Endometrium (tissue), 2 donors: Measurements from ENCODE around the gene FBXO36.

Experiments used
- FAIRE-seq: peaks from 2 replicates; lab custom pipeline; 2012; peaks lifted over from hg19 to GRCh38; lab: Jason Lieb, UNC
- donor health status: control.
- donor health status: control.

FBXO36 gene

DNA sequence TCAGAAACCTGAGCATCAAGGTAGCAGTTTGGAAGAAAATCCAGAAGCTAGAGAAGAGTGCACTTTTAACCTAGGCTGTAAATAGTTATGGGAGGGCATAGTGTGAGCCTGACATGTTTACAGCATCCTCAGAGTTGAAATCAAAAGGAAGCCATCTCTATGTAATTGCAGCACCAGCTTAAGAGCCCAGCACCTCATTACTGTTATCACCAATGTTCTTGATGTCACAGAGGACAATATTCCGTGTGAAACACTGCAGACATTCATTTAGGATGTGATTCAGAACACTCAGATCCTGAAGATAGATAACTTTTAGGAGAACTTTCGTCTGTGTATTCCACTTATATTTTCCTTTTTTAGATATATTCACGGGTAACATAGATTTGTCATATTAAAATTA is 48.1 kb downstream of the FBXO36 start:
- no peak for FAIRE-seq

DNA sequence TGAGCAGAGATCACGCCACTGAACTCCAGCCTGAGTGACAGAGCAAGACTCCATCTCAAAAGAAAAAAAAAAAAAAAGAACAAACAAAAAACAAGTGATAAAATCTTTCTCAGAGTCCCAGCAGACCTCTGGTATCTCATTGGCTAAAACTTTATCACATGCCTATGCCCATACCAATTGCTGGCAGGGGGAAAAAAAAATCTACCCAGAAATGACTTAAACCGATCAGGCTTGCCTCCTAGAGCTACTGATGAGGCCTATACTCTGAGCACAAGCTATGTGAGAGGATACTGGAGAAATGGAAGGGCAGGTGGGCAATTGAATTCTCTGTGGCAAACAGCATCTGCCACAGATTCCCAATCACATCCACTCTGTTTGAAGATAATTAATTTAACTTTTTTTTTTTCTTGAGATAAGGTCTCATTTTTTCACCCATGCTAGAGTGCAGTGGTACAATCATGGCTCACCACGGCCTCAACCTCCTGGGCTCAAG is 49.0 kb downstream of the FBXO36 start:
- FAIRE-seq, result no peak

DNA sequence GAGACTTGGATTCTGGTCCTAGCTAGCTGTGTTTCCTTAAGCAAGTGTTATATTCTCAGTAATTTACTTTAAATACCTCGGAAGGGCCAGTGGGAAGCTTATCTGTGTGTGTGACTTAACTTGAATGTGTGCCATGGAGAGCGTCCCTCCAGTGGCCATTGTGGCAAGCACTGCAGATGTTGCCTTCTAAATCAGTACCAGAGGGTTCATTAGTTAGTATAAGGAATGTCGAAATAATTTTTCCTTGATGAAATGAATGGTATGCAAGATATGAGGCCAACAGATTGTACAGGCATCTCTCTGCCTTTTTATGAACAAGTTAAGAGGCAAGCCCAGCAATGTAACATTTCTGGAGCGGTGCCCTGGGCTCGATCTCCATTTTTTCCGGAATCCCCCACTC is 52.0 kb downstream of the FBXO36 start:
- no peak for FAIRE-seq

DNA sequence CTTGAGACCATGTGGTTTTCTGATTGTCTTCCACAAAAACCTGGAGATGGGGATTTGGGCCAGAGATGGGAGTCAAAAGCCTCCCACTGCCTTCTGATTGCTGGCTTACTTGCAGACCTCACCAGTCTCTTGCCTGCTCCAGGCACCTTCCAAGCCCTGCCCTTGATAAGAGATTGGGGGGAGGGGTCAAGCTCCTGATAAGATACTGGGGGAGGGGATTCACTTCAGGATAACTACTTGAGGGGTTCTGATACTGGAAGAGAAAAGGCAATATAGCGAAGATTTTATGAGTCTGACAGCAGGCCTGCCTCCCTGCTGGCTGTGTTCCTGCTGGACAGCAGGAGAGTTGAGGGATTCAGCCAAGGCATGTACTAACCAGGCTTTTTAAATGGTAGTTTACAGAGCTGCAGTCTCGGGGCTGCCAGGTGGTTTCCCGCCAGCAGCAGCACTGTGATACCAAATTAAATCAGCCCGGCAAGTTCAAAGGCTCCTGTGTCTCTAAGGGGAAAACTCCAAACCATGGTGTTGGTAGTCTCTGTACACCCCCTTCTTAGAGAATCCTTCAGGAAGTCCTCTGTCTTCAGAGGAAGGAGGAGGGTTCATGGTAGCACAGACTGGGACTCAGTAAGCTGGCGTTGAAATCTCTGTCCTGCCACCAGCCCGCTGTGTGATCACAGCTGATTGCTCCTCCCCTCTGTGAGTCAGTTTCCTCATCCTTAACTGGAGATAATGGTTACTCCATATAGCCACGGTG is 58.3 kb downstream of the FBXO36 start:
- FAIRE-seq, result no peak

DNA sequence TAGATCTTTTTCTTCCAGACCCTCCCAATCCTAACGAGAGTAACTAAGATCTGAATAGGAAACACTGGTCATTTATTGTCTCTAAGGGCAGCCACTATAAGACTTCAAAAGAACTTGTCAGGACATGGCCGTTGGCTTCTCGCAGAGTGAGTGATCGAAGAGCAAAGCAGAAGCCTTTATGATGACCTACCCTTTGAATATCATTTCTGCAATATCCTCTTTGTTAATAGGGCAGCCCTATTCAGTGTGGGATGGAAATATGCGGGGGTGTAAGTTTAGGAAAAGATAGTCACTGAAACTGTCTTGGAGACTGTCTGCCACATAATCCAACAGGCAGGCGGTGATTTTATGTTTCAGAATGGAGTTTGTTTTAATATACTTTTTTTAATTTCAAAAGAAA is 70.9 kb downstream of the FBXO36 start:
- FAIRE-seq, result no peak

DNA sequence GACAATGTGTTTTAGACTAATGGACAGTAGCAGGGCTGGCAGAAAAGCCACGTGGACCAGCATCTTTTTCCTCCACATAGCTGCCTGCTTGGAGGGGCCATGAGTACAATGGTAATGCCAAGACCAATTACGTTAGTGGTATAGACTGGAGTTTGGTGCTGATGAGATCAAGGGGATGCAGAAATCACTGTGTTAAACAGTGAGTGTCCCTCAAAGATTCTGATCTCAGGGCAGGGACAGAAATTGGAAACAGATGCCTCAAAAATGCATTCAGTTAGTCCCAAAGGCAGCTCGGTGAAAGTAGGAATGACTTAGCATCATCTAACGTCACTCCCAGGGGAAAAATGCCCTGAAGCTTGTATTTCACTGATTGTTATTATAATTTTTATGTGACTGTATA is 74.0 kb downstream of the FBXO36 start:
- no peak for FAIRE-seq

DNA sequence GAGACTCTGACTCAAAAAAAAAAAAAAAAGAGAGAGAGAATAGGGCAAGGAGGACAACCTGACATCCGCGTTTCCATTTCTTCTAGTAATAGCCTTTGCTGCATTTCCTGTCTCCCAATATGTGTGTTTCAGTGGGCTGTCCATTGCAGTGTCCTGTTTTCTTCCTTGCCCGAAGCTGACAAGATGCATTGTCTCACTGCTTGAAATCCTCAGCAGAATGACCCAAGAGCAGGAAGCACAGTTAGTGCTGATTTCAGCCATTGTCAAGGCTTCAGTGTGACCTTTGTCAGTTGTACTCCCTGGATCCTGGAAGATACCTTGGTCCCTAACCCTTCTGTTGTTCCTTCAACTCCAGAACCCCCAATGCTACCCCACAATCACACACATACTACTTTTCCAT is 75.3 kb downstream of the FBXO36 start:
- FAIRE-seq, result no peak

DNA sequence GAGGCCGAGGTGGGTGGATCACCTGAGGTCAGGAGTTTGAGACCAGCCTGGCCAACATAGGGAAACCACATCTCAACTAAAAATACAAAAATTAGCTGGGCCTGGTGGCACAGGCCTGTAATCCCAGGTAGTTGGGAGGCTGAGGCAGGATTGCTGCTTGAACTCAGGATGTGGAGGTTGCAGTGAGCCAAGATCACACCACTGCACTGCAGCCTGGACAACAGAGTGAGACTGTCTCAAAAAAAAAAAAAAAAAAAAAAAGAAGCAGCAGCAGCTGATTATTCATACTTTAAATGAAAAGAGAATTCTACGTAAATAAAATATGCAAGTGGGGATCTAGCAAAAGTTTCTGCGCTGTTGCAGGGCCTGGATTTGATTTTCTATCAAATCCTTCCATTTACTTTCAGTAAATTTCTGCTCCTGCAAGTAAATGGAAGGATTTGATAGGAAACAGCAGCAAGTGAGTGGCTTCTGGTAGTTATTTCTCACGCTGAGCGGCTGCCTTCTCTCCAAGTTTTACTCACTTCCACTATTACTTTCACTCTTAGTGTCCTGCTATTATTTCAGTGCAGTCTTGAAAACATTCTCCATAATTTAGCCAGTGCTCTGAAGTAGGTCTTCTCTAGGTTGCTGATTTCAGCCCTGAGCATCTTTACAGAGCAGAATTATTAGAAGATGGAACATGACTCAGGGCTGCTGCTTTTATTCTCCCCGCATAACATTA is 78.0 kb downstream of the FBXO36 start:
- FAIRE-seq, result no peak

DNA sequence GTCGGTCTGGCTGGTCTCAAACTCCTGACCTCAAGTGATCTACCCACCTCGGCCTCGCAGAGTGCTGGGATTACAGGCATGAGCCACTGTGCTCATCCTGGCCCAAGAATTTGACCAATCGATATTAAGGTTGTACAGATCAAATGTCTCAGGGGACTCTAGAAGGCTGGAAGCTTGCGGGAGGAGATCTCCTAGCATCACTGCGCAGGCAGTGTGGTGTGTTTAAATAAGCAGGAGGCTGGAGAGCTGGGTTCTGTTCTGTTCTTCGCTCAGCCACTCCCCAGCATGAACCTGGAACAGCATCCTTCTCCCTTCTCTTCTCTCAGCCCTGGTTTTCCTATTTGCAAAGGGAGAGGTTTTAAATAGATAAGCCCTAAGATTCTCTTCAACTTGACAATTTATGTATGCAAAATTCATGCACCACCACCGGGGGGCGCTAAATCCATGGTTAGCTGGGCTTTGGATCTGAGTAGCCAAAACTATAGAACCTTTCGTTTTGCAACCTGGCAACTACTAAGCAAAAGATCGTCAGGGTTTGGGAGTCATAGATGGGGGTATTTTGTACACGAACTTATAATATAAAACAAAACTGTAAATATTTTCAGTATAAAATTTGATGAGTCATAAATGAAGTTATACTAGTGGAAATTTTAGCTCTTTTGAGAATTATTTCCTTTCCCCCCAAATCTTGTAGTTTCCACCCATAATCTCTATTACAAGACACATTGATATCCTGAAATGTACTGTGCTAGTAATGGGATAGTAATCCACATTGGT is 85.8 kb downstream of the FBXO36 start:
- FAIRE-seq, result peak; percentile 61

DNA sequence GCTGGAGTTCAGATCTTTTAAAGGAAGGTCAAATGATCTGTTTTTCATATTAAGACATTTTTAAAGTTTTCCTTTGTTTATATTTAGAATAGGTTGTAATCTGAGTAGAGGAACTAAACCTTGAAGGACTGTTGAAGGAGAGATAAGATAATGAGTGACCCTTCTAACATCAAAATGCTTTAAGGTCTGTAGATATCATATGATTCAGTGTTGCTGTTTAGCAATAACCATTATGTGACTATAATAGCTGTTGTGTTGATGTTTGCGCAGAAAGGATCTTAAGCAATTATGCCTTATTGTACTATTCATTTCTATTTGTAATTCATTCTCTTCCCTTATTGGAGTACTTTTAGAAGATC is 86.4 kb downstream of the FBXO36 start:
- FAIRE-seq, result no peak

DNA sequence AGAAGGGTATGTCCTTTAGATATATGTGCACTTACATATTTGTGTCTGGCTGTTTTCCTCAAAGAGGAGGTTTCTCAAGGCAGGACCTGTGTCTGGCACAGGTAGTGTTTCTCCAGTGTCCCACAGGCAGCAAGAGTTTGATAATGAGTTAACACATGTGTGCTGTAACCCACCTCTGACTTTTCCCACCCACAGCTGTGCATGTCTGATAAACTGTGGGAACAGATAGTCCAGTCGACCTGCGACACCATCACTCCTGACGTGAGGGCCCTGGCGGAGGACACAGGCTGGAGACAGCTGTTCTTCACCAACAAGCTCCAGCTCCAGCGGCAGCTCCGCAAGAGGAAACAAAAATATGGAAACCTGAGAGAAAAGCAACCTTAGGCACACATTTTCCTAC is 88.2 kb downstream of the FBXO36 start:
- no peak for FAIRE-seq

DNA sequence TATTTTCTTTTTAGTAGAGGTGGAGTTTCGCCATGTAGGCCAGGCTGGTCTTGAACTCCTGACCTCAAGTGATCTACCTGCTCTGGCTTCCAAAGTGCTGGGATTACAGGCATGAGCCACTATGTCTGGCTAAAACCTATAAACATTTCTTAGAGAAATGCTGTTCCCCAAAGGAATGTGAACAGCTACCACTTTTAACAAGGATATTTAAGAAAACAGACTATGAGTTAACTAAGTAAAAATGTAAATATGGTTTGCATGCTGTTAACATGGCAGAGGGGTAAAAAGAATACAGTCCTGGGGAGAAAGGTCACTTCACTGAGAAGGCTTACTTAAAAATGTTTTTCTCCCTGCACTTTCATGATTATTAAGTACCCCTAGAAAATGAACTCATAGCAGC is 89.3 kb downstream of the FBXO36 start:
- FAIRE-seq, result no peak

DNA sequence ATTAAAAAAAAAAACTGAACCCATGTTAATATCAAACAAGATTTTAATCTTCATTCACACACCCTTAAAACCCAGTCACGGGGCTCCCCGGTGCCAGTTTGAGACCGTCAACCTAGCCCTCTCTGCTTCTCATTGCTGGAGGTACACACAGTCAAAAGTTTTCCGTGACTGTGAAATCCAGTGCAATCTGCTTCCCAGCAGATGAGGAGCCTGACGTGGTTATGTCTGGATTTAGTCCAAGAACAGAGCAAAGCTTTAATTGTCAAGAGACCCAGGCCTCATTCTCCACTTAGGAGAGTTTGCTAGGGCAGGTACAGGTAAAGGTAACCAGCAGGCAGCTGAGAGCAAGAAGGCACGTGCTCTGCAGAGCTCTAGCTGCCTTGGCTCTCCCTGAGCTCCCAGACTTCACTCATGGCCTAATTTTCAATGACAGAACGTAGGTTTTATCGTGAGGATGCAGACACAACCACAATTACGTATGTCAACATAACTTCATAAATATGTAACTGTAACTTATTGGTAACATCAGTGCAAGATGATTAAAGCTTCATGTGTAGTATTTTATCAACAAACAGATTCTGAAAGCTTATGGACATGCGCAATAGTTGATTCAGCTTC is 90.1 kb downstream of the FBXO36 start:
- FAIRE-seq, result no peak

DNA sequence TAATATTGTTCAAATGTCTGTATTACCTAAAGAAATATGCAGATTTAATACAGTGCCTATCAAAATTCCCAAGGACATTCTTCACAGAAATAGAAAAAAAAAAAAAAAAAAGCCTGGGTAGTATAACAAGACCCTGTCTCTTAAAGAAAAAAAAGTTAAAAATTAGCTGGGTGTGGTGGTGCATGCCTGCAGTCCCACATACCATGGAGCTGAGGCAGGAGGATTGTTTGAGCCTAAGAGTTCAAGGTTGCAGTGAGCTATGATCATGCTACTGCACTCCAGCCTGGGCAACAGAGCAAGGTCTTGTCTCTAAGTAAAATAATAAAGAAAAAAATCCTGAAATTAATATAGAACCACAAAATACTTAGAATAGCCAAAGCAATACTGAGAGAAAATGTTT is 94.5 kb downstream of the FBXO36 start:
- FAIRE-seq, result no peak

DNA sequence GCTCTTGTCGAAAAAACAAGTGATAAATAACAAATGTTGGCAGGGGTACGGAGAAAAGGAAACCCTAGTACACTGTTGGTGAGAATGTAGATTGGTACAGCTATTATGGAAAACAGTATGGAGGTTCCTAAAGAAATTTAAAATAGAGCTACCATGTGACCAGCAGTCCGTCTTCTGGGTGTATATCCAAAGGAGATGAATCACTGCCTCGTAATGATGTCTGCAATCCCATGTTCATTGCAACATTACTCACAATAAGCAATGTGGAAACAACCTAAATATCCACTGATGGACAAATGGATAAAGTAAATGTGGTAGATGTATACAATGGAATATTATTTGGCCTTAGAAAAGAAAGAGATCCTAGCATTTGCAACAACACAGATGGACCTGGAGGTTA is 95.8 kb downstream of the FBXO36 start:
- no peak for FAIRE-seq

DNA sequence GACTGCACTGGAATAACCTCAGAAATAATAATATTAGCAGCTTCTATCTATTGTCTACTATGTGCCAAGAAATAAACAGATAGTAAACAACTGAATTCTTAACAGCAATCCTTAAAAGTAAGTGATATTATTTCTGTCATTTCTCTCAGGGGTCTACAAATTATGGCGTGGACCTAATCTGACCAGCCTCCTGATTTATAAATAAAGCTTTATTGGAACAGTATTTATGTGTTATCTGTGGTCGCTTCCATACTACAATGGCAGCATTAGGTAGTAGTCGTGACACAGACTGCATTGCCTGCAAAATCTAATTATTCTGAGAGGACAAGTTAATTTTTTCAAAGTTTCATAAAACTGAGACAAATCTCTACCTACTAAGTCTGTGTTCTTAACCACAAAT is 97.4 kb downstream of the FBXO36 start:
- no peak for FAIRE-seq

DNA sequence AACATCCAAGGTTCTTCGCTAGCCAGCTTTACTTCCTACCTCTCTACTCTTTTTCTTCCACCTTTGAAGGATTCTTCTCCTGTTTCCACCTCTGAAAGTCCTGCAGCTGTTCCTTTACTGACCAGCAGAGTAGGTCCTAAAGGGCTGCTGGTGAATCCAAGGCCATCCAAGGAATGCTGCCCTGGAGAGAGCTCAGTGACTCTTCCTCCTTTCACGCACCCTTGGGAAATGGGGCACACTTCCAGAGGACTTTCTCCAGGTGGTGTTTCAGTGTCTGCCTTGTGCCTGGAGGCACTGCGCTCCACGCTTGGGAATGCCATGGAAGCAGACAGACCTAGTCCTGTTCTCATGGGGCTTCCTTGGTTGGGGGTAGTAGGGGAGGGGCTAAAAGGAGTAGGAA is 101.0 kb downstream of the FBXO36 start:
- no peak for FAIRE-seq

DNA sequence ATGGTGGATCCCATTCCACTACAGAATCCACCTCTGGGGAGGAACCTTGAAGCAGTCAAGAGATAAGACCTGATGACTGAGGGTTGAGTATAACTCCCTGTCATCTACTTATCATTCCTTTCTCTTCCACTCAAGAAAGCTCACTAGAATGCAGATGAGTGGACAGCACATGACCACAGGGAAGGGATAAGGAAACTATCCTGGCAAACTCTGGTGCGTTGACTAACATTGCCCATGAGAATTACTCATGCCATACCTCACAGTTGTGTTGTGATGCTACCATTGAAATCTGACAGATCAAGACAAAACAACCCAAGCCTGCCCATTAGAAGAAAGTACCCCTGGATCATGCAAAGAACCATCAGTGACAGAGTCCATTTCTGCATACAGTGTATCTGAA is 119.9 kb downstream of the FBXO36 start:
- FAIRE-seq, result no peak

DNA sequence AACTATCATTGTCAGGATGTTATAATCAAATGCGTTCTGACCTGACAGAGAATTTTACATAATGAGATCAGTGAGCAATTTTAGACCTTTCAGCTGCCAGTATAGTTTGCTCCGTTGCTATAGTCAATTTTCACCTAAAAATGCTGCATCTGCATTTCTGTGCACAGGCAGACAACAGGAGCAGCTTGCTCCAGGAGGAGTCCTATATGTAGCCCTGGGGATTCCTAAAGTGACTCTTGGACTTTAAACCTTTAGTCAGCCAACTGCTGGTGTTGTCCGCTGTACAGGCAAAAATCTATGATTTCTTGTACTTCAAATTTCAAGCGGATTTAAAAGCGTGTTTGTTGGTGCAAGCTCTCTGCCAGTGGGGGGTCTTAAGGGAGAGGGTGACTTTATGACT is 120.7 kb downstream of the FBXO36 start:
- no peak for FAIRE-seq

DNA sequence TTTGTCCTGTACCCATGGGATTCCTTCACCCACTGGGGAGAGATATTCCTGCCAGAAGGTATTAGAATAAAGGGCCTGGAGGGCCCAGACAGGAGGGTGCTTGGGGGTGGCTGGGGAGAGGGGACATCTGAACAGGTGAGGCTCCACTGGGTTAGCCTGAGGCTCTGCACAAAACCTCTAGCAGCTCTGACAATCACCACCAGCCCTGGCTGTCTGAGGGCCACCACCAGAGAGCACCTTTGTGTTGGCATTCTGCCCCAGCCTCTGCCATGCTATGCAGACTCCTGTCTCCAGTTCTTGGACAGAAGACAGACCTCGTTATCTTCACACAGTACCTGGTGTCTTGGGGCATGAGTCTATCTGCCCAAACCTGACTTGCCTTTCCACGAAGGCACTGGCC is 121.2 kb downstream of the FBXO36 start:
- FAIRE-seq, result no peak

DNA sequence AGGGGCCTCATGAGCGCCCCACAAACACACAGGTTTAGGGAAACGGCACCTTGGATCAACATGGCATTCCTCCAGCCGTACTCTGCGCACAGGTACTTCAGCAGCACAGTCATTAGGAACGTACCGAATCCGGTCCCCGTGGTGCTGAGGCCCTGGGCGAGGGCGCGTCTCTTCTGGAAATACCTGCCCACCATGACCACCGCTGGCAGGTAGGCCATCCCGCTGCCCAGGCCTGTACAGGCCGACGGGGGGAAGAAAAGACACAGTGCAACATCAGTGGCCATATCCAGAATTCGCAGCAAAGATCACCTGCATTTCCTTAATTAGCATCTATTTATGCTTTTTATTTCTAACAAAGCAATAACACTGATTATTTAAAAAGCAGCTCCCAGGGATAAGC is 124.2 kb downstream of the FBXO36 start:
- FAIRE-seq, result no peak

DNA sequence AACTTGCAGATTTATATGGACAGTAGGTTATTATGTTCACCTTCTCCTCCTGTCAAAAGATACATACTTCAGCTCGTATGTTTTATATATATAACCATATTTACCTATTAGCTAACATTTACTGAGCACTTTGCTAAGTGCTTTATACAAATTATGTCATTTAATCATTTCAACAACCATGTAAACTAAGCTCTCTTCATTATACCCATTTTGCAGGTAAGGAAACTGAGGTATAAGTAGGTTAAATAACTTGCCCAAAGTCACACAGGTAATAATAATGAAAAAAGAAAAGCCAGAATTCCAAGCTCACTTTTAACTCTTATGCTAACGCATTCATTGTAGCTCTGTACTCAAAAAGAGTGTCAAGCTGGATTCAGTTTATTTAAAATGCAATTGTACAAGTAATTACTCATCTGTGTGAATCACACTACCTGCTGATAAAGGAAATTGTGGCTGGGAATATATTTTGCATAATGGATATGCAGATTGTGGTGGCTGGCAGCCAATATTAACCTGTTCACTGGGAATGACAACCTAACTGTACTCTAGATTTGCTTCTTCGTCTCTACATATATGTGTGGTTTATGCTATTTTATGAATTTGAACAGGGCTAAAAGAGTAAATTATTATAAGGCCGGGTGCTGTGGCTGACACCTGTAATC is 125.8 kb downstream of the FBXO36 start:
- FAIRE-seq, result no peak
